Brain pericyte (primary cell): ENCODE data around the gene COG6.

Experiments
- DNase-seq: peaks from one replicate; pipeline ENCODE4 v3.0.0-alpha.2; 2012; ENCODE audit warnings: low read depth, low spot score

COG6 gene

GRCh38 chr13:39770221-39771090 is 115.0 kb downstream of the COG6 start:
- DNase-seq: no peak

DNA sequence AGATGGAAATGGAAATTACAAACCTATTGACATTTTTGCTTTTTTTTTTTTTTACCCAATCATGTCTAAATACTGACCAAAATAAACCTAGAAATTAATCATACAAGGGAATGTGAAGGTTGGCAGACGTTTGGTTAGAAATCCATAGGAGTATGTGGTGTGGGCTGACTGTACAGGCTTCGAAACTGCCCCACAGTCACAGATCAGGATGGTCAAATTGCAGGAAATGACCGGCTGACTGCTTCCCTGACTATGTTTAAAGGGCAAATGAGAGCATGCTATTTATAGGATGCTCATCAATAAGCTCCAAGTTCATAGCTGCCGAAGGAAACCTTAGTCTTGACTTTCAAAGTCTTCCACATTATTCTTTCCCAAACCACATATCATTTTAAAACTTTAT is 118.4 kb downstream of the COG6 start:
- no peak for DNase-seq

GRCh38 chr13:39776439-39776838 is 121.0 kb downstream of the COG6 start:
- peak; percentile 34 for DNase-seq

GRCh38 chr13:39777021-39777420 is 121.6 kb downstream of the COG6 start:
- no peak for DNase-seq

DNA sequence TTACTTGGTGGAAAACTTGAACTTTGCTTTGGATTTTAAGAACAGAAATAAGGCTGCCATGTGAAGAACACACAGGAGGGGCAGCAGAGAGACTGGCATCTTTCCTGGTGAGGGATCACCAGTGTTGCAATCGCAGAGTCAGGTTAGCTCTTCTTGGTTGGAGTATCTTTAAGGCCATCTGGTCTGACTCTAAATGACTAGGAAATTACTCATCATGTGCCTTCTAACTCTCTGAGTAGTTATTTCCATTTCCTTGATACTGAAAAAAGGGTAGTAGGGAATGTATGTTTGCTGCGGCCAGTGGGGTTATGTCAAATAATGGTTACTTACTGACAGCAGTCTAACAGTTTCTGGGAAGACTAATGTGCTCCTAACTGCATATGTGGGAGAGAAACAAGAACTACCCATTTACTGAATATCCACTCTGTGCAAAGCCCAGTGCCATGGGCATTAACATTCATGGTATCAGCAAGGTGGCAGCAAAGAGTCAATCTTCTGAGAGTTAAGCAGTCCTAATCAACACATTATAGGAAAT is 122.1 kb downstream of the COG6 start:
- DNase-seq: peak; percentile 29

GRCh38 chr13:39779337-39780265 is 124.1 kb downstream of the COG6 start:
- no peak for DNase-seq

DNA sequence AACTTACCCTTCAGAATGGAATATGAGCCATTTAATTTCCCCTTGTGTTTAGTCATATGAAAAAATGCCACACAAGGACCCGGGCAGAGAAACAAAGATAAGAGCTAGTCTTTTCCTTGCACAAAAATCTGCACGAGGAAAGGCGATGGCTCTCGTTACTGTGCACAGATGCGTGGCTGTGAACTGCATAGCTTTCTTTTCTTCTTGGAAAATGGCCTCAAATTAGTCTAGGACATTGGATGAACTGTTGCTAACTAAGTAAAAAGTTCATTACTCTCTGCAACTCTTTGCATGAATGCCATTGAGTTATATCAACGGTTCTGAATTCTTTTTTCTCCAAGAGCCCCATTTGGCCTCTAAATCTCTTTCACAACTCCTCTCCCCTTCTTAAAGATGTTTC is 125.2 kb downstream of the COG6 start:
- no peak for DNase-seq

DNA sequence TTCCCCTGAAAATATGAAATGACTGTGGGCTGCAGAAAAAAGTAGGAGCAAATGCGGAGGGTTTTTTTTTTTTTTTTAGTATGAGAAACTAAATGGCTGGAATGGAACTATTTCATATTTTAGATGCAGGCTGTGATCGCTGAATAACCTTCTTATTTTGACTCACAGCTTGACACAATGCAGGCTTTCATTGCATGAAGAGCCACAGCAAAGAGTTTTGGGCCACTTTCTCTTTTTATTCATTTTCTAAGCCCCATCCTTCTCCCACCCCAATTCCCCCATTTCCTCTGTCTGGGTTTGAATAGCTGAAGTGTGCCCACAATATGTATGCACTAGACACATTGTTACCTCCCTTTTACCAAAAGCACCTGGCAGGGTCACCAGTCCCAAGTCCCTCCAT is 125.9 kb downstream of the COG6 start:
- DNase-seq: no peak

DNA sequence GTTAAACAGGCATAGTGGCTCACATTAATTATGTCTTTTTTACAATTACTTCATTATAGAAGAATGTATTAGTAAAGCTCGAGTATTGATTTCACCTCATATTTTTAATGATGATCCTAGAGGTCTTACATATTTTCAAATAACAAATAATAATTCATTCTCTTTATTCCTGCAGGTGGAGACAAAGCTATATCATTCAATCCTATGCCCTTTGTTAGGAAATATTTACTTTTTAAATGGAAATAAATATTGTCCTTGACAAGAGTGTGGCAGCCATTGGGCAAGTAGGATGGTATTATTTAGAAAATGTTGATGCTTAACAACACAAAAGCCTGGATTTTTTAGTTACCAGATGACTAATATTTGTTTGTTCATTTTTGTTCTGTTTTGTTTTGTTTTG is 127.6 kb downstream of the COG6 start:
- no peak for DNase-seq

DNA sequence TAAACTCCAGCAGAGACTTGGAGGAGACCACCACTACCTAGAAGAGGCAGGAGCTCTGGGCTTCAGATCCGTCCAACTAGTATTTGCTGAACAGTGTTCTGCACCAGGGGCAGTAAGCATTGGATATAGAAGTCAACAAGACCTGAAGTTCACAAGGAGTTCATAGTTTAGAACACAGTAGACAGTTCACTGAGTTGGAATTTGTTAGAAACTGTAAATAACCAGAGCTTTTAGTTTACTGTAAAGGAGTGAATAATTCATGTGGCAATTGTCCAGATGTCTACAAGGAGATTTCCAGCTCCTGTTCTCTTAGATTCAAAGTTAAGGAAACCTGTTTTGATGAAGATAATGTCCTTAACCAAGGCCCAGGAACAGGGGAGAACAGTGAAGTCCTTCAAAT is 128.9 kb downstream of the COG6 start:
- no peak for DNase-seq

DNA sequence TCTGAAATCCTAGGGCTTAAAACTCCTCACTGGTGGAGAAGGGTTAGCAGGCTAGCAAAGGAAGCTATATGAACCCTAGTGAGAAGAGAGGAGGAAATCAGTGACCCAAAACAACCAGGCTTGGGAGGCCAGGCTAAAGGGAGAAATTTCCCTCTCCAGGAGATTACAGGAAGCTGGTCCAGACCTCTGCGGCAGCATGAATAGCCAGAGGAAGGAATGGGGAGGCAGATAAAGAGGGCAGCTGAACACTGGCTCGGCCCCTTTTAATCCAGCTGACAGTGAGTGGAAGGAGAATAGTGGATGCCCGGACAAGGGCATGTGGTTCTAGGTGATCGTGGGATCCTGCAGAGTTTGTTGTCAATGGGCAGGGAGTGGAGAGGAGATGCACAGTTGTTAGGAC is 130.6 kb downstream of the COG6 start:
- no peak for DNase-seq

- no peak for DNase-seq
These were observed 131.6 kb downstream of the COG6 start for GRCh38 chr13:39787086-39787487.

DNA sequence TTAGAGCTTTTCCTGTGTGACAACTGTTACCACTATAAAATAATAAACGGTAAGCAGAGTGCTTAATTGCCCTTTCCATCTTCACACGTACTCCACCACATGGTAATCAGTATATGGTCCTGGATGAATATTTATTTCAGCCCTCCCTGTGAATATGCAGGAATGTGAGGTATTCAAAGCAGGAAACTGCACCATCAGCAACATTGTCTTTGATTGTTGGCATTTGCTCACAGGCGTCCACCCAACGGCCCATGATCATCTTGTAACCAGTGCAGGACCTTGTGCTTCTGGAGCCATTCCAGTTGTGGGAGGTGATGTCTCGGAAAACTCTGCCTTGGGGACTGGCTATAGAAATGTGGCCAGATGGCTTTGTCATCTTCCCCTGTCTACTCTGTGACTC is 132.6 kb downstream of the COG6 start:
- DNase-seq: no peak

GRCh38 chr13:39789451-39789850 is 134.0 kb downstream of the COG6 start:
- no peak for DNase-seq
